HepG2 (cell line): ENCODE measurements around the gene C1GALT1. TPM values are rescaled to one million over a fixed set of nuclear protein-coding genes. Genes with fewer than 3 reads are reported as not detected.

ENCODE experiments used
- ATAC-seq: fragments of 200-7000 bp; cut with Tn5 transposase; 3 replicates; pipeline ENCODE4 v1.9.1; 2020; ENCODE audit warnings: mild to moderate bottlenecking, moderate library complexity
- BruUV-seq: library from RNA; stranded (reverse); fragments of 400-500 nt; replicated peaks from 2 replicates; lab custom pipeline; 2021; lab: Mats Ljungman, UMichigan
- CTCF ChIA-PET: fragments of 300-600 bp; formaldehyde crosslinking; extraction: SDS; loops from one replicate; lab custom pipeline; 2021; ENCODE audit warnings: low total read pairs, inconsistent platforms, low intra/inter-chr PET ratio; lab: Yijun Ruan, JAX
- POLR2A ChIA-PET: fragments of 350-600 bp; sonication (Branson Sonifier 250); formaldehyde crosslinking; loops from one replicate; lab custom pipeline; 2020; ENCODE audit warnings: antibody characterized with exemption, inconsistent platforms; lab: Yijun Ruan, JAX
- DNase-seq: peaks from one replicate; pipeline ENCODE4 v3.0.0-alpha.2; 2015; ENCODE audit warnings: low spot score
- FAIRE-seq: peaks from 3 replicates; lab custom pipeline; 2011; peaks lifted over from hg19 to GRCh38; lab: Jason Lieb, UNC
- H2AFZ ChIP-seq: one replicate; pipeline ENCODE4 v1.6.1; 2011; ENCODE audit warnings: low read length, inconsistent platforms
- H3K27ac ChIP-seq: fragments of 300-600 bp; 3 replicates; pipeline ENCODE4 v1.8.0; 2011; ENCODE audit warnings: mixed run types, mild to moderate bottlenecking, mixed read lengths, low read length, inconsistent platforms; ENCODE audit not compliant: insufficient read depth; ENCODE audit errors: extremely low read length
- H3K27me3 ChIP-seq, 2 experiments: fragments of 200-600 bp in 1 of 2; 2 replicates in 1 of 2; 3 replicates in 1 of 2; pipeline versions ENCODE4 v1.6.0 to v1.8.0; 2011; ENCODE audit warnings: low read length in 2 of 2, mild to moderate bottlenecking in 2 of 2, moderate library complexity in 2 of 2, inconsistent platforms in 1 of 2; ENCODE audit not compliant: insufficient read depth in 2 of 2, control insufficient read depth in 1 of 2
- H3K36me3 ChIP-seq, 2 experiments: fragments of 200-600 bp in 1 of 2; replicated peaks in 1 of 2; 2 replicates in 1 of 2; 3 replicates in 1 of 2; pipeline versions ENCODE4 v1.5.1 to v1.8.0; 2011; ENCODE audit warnings: low read length in 2 of 2, inconsistent platforms in 1 of 2; ENCODE audit not compliant: insufficient read depth in 2 of 2, control insufficient read depth in 1 of 2
- H3K4me1 ChIP-seq: 2 replicates; pipeline ENCODE4 v1.5.1; 2012; ENCODE audit warnings: low read length, inconsistent platforms; ENCODE audit not compliant: insufficient read depth
- H3K4me2 ChIP-seq: 2 replicates; pipeline ENCODE4 v1.6.0; 2011; ENCODE audit warnings: low read depth, low read length, inconsistent platforms
- H3K4me3 ChIP-seq, 3 experiments: fragments of 200-600 bp in 1 of 3; sonication (generic), shearing (Covaris generic) in 1 of 3; replicated peaks in 1 of 3; 2 replicates each; pipeline ENCODE4 v1.5.1; 2011 to 2016; ENCODE audit warnings: low read length in 3 of 3, inconsistent platforms in 2 of 3, low read depth in 2 of 3, mild to moderate bottlenecking in 2 of 3, control low read depth in 1 of 3, mixed read lengths in 1 of 3; ENCODE audit not compliant: insufficient read depth in 1 of 3
- H3K79me2 ChIP-seq: one replicate; pipeline ENCODE4 v1.6.1; 2011; ENCODE audit warnings: low read length, inconsistent platforms; ENCODE audit not compliant: insufficient read depth
- H3K9ac ChIP-seq: 2 replicates; pipeline ENCODE4 v1.6.0; 2011; ENCODE audit warnings: mild to moderate bottlenecking, low read depth, low read length, inconsistent platforms; ENCODE audit not compliant: insufficient read depth
- H3K9me3 ChIP-seq: 2 replicates; pipeline ENCODE4 v1.5.1; 2012; ENCODE audit warnings: mild to moderate bottlenecking, low read length
- H4K20me1 ChIP-seq: 2 replicates; pipeline ENCODE4 v1.6.0; 2011; ENCODE audit warnings: inconsistent platforms, mild to moderate bottlenecking, low read length, moderate library complexity; ENCODE audit not compliant: insufficient read depth
- ATF7 ChIP-seq, 2 experiments: fragments of 450-650 bp in 1 of 2; sonication (generic) in 1 of 2; formaldehyde crosslinking in 1 of 2; IDR thresholded peaks; 2 replicates each; pipeline versions ENCODE4 v1.4.0 to v1.6.1; 2016 to 2020; ENCODE audit warnings: antibody characterized with exemption in 1 of 2, mild to moderate bottlenecking in 1 of 2, missing genetic modification reagents in 1 of 2
- ATF7-NPFF ChIP-seq: sonication (generic); formaldehyde crosslinking; IDR thresholded peaks from 2 replicates; pipeline ENCODE4 v1.8.1; 2023; ENCODE audit warnings: mild to moderate bottlenecking, low read depth, missing genetic modification reagents, moderate library complexity
- KLF9 ChIP-seq: IDR thresholded peaks from 2 replicates; pipeline ENCODE4 v1.6.1; 2016; ENCODE audit warnings: low read depth
- RXRA ChIP-seq: sonication (generic); formaldehyde crosslinking; IDR thresholded peaks from 2 replicates; pipeline ENCODE4 v1.5.1; 2020; ENCODE audit warnings: missing genetic modification reagents
- ZNF773 ChIP-seq: sonication (generic); formaldehyde crosslinking; IDR thresholded peaks from 2 replicates; pipeline ENCODE4 v1.4.0; 2020; ENCODE audit warnings: missing genetic modification reagents, borderline replicate concordance
- WGBS: methylation state at CpG from one replicate; pipeline ENCODE4 v1.1.6; 2017; ENCODE audit warnings: low lambda C conversion rate; 5-methylcytosine and 5-hydroxymethylcytosine counted together
- in situ Hi-C: cut with HindIII; loops from 2 replicates; pipeline ENCODE4 v1.10.0; 2017; ENCODE audit warnings: low pct_unique_long_range_greater_than_20kb; ENCODE audit not compliant: extremely low pct_ligation_motif_present
- intact Hi-C: fragments of 100-400 bp; cut with micrococcal nuclease; formaldehyde crosslinking; loops from one replicate; pipeline ENCODE4 v1.10.0; 2022; ENCODE audit not compliant: unreplicated experiment
- polyA plus RNA-seq, 8 experiments: library from polyadenylated mRNA; depleted of rRNA in 3 of 8; stranded (reverse) in 7 of 8; unstranded in 1 of 8; fragments of >200 nt; fragmentation: Illumina TruSeq in 4 of 8; extraction: Trizol in 4 of 8; gene quantifications; 2 replicates each; pipeline versions ENCODE4 v1.2.1 to v1.2.3, GENCODE V29; 2011 to 2016; ENCODE audit warnings: low read depth in 4 of 8, missing spikeins in 1 of 8, mixed read lengths in 1 of 8; ENCODE audit not compliant: insufficient read depth in 1 of 8
- total RNA-seq, 5 experiments: library from RNA; depleted of rRNA; stranded (reverse); fragments of >200 nt; fragmentation: Illumina TruSeq; extraction: Trizol; gene quantifications; 2 replicates each; pipeline ENCODE4 v1.2.3, GENCODE V29; 2016; ENCODE audit warnings: low read depth in 1 of 5
- TF ChIP-seq, protein P1 (sequence below), 2 experiments: fragments of 450-650 bp in 1 of 2; sonication (generic) in 1 of 2; formaldehyde crosslinking in 1 of 2; IDR thresholded peaks; 2 replicates each; pipeline versions ENCODE4 v1.6.1 to v1.8.0; 2016 to 2022; ENCODE audit warnings: antibody characterized with exemption in 1 of 2, mild to moderate bottlenecking in 1 of 2, missing genetic modification reagents in 1 of 2
- TF ChIP-seq, protein P2 (sequence below): sonication (generic); formaldehyde crosslinking; IDR thresholded peaks from 2 replicates; pipeline ENCODE4 v1.9.0; 2021; ENCODE audit warnings: missing genetic modification reagents, mild to moderate bottlenecking, borderline replicate concordance
- TF ChIP-seq, protein P3 (sequence below): sonication (generic); formaldehyde crosslinking; IDR thresholded peaks from 2 replicates; pipeline ENCODE4 v1.4.0; 2020; ENCODE audit warnings: mild to moderate bottlenecking, missing genetic modification reagents

The C1GALT1 gene
- total and polyA plus RNA-seq, 2 of the 13 experiments (the other 11 are each of a cell fraction or from before 2014, with no cell fraction given) = 57.1 to 65.9 TPM

GRCh38 chr7:7165372-7165771 lies 17.0 kb upstream of the C1GALT1 start:
- in situ Hi-C loops = no loop called here
- no peaks in the 10 kb centered on the region for H3K9me3 ChIP-seq
- ChIA-PET CTCF (no interaction called here), POLR2A (no interaction called here)
- DNase-seq (no peak), ATAC-seq (no peak), FAIRE-seq (no peak)
- peaks cover 38% of the 10 kb centered on the region for H3K4me1 ChIP-seq
- 96% methylated on average over 3 of the region's 3 CpGs for WGBS
- no peaks in the 10 kb centered on the region; the same call in 1 of the 2 replicates for H4K20me1 ChIP-seq
- BruUV-seq = no TSS peak
- no peak overlapping the region for H3K4me2 ChIP-seq
- no peak overlapping the region for H3K9ac ChIP-seq
- no peak overlapping the region for H3K27ac ChIP-seq
- H3K36me3 ChIP-seq = no peaks in the 10 kb centered on the region; a peak in 1 of 5 replicates
- H2AFZ ChIP-seq = no peak overlapping the region
- H3K4me3 ChIP-seq = no peak overlapping the region
- H3K27me3 ChIP-seq = no peaks in the 10 kb centered on the region
- peaks cover 63% of the 10 kb centered on the region for H3K79me2 ChIP-seq
- intact Hi-C loops = no loop called here
- TF ChIP-seq KLF9 (no peak), ATF7-NPFF (CRISPR knock-in tag) (no peak), ATF7 (IDR thresholded peaks at IDR 0.05) (no peak), ATF7 (CRISPR knock-in tag; IDR thresholded peaks at IDR 0.05) (no peak), ZNF773 (CRISPR knock-in tag) (no peak), RXRA (no peak)
- TF ChIP-seq, protein P1, sequence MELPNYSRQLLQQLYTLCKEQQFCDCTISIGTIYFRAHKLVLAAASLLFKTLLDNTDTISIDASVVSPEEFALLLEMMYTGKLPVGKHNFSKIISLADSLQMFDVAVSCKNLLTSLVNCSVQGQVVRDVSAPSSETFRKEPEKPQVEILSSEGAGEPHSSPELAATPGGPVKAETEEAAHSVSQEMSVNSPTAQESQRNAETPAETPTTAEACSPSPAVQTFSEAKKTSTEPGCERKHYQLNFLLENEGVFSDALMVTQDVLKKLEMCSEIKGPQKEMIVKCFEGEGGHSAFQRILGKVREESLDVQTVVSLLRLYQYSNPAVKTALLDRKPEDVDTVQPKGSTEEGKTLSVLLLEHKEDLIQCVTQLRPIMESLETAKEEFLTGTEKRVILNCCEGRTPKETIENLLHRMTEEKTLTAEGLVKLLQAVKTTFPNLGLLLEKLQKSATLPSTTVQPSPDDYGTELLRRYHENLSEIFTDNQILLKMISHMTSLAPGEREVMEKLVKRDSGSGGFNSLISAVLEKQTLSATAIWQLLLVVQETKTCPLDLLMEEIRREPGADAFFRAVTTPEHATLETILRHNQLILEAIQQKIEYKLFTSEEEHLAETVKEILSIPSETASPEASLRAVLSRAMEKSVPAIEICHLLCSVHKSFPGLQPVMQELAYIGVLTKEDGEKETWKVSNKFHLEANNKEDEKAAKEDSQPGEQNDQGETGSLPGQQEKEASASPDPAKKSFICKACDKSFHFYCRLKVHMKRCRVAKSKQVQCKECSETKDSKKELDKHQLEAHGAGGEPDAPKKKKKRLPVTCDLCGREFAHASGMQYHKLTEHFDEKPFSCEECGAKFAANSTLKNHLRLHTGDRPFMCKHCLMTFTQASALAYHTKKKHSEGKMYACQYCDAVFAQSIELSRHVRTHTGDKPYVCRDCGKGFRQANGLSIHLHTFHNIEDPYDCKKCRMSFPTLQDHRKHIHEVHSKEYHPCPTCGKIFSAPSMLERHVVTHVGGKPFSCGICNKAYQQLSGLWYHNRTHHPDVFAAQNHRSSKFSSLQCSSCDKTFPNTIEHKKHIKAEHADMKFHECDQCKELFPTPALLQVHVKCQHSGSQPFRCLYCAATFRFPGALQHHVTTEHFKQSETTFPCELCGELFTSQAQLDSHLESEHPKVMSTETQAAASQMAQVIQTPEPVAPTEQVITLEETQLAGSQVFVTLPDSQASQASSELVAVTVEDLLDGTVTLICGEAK (IDR thresholded peaks at IDR 0.05) = no peak
- TF ChIP-seq, protein P1 (CRISPR knock-in tag; IDR thresholded peaks at IDR 0.05) = no peak
- TF ChIP-seq, protein P2, sequence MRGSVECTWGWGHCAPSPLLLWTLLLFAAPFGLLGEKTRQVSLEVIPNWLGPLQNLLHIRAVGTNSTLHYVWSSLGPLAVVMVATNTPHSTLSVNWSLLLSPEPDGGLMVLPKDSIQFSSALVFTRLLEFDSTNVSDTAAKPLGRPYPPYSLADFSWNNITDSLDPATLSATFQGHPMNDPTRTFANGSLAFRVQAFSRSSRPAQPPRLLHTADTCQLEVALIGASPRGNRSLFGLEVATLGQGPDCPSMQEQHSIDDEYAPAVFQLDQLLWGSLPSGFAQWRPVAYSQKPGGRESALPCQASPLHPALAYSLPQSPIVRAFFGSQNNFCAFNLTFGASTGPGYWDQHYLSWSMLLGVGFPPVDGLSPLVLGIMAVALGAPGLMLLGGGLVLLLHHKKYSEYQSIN (CRISPR knock-in tag) = no peak
- TF ChIP-seq, protein P3, sequence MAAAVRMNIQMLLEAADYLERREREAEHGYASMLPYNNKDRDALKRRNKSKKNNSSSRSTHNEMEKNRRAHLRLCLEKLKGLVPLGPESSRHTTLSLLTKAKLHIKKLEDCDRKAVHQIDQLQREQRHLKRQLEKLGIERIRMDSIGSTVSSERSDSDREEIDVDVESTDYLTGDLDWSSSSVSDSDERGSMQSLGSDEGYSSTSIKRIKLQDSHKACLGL (CRISPR knock-in tag) = no peak
